Dermis microvascular lymphatic vessel endothelial cell (primary cell): ENCODE measurements around the gene GPS2. TPM values are rescaled to one million over a fixed set of nuclear protein-coding genes. Genes with fewer than 3 reads are reported as not detected.
"Not testable (repeated sequence)": the region's sequence is repeated elsewhere in the genome, so short reads cannot be mapped to it uniquely, and the experiment has no call there.

Experiments used
- DNase-seq, 2 donors: peaks; one replicate each; pipeline versions ENCODE4 v3.0.0 to v3.0.0-alpha.2; 2010; ENCODE audit warnings: low read depth in 2 of 2
- total RNA-seq: library from RNA; depleted of rRNA; stranded (reverse); fragments of >200 nt; gene quantifications from 2 replicates; pipeline ENCODE4 v1.2.1, GENCODE V29; 2014

Gene GPS2
- total RNA-seq, 1 donor from 2014 or later, result 19.1 TPM

DNA sequence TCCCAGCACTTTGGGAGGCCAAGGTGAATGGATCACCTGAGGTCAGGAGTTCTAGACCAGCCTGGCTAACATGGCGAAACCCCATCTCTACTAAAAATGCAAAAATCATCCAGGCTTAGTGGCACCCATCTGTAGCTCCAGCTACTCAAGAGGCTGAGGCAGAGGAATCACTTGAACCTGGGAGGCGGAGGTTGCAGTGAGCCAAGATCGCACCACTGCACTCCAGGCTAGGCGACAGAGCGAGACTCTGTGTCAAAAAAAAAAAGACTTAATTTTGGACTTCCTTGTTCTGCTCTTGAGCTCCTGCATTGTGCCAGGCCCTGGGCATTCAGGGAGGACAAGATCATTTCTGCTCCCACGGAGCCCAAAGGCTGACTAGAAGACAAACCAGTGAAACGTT, 22.4 kb upstream of the GPS2 start:
- not testable (repeated sequence) for DNase-seq

DNA sequence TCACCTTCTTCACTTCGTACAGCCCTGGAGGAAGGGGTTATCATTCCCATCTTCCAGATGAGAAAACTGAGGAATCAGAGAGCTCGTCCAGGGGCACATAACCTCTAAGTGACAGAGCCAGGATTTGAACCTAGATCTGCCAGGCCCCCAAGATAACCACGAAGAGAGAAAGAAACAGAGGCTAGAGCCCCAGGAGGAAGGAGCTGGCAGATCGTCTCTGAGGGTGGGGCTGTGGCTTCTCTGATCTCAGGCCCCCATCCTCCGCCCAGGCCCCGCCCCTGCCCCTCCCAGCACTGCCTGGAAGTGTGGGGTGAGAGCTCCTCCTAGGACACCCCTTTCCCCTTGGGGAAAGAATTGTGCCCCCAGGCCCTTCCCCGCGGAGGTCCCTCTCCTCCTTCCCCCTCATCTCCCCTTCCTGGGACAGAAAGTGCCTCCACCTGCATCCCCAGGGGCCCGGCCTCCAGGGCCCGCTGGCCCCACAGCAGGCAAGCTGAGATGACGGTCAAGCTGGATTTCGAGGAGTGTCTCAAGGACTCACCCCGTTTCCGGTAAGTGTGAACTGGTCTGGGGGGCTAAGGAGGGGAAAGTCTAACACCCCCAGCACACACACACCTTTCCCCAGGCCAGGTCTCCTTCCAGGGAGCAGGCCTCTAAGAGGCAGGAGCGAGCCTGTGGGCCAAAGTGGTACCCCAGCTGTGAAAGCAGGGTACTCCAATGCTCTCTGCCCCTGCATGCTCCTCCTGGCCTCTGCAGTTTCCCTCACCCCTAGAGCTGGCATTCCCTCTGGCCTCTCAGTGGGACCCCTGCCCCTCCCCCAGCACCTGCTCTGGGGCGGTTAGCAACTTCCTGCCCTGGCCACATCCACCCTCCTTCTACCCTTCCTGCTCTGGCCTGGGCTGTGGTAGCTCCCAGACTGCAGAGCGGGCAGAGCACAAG, 21.3 kb upstream of the GPS2 start, which contains the start of gene ACAP1:
TSS of gene ACAP1 (plus strand) at position 290 of the 936 bp plus-strand sequence. CDS start at position 496, 206 bp downstream.
- DNase-seq, result no peak

DNA sequence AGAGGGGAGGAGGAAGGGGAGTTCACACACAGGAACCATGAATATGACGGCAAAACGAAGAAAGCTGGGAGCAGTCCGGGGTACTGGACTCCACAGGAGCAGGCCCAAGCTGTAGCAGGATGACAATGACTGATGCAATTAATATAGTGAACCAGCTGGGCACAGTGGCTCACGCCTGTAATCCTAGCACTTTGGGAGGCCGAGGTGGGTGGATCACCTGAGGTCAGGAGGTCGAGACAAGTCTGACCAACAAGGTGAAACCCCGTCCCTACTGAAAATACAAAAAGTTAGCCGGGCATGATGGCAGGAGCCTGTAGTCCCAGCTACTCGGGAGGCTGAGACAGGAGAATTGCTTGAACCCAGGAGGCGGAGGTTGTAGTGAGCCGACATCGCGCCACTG, 20.6 kb upstream of the GPS2 start:
- DNase-seq, result not testable (repeated sequence)

DNA sequence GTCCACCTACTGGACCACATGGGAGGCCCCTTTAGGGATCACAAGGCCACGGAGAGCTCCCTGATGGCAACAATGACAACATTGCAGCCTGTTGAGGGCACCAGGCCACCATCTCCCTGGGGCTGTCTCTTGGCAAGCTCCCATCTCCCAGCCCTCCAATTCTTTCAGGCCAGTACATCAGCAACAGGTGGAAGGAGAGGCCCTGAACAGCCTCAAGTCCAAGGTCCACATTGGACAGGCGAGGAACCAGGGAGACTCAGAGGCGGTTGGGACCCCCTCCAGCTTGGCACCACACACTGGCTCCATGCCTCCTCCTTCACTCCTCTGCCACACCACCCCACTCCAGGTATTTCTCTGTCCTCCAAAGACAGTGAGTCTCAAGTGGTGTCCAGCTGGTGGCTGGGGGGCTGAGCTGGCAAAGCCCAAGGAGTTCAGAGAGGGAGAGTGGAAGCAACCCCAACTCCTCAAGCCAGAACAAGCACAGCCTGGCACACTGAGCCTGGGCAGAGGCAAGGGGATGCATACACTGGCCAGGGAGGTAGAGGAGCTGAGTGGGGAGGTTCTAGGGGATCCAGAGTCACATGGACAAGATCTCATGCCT, 19.9 kb upstream of the GPS2 start:
- no peak for DNase-seq

DNA sequence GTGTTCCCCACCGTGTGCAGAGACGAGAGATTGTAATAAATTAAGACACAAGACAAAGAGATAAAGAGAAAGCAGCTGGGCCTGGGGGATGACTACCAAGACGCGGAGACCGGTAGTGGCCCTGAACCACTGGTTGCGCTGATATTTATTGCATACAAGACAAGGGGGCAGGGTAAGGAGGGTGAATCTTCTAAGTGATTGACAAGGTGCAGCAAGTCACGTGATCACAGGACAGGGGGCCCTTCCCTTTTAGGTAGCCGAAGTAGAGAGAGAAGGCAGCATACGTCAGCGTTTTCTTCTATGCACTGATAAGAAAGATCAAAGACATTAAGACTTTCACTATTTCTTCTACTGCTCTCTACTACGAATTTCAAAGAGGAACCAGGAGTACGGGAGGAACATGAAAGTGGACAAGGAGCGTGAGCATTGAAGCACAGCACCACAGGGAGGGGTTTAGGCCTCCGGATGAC, 17.5 kb upstream of the GPS2 start:
- not testable (repeated sequence) for DNase-seq

DNA sequence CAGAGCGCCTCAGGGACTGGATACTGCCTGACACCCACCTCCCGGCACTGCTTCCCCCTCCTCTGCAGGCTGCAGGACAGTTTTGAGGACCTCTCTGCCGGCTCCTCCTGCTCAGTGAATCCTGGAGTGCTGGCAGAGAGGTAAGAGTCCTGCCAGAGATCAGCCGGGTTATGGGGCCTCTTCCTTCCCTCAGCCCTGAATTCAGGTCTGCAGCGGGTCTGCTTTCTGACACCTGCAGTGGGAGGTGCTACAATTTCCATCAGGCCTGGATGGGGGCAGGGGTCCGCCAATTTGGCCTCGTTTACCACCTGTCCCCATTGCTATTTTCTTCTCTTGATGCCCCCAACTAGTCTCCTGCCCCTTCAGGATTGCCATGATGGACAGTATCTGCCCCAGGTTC, 17.0 kb upstream of the GPS2 start:
- no peak for DNase-seq

DNA sequence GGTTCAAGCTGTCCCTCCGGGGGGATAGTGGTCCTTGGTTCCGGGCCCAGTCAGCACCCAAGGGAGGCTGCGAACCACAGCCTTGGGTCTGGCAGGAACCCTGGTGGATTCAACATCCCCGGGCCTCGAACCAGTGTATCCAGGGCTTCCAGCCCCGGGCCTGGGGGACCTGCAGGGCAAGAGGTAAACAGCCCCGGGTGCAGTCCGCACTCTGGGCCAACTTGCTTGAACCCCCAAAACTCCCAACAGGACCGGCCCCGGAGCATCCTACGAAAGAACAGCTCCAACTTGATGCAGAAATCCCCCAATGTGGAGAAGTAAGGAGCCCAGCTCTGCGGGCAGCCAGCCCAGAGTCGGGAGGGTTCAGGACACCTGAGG, 15.5 kb upstream of the GPS2 start:
- no peak for DNase-seq

DNA sequence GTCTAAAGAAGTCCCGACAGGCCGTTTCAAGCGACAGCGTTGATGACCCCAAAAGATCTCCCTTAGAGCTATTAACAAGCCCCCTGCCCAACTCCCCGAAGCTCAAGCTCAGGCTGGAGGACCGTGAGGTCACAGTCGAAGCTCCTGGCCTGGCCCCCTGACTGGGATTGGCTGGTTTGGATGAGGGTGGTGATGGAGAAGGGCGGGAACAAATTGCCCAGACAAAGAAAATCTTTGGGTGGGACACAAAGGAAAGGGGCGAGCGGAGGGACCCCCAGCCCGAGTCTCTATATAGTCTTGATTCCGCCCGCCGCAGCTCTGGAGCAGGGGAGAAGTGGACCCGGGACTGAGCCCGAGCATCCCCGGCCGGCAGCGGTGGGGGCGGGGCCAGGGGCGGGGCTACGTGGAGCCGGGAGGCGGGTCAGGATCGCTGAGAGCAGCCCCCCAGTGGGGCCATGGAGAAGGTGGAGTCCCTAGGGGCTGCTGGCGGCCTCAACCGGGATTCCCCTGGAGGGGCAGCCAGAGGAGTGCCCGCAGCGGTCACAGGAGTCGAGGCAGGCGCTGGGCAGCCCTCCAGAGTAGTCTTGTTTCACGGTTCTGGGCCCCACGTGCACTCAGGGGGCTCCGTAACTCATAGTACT, 15.0 kb upstream of the GPS2 start:
- DNase-seq, result peak in 1 of 2 donors; percentile 82

DNA sequence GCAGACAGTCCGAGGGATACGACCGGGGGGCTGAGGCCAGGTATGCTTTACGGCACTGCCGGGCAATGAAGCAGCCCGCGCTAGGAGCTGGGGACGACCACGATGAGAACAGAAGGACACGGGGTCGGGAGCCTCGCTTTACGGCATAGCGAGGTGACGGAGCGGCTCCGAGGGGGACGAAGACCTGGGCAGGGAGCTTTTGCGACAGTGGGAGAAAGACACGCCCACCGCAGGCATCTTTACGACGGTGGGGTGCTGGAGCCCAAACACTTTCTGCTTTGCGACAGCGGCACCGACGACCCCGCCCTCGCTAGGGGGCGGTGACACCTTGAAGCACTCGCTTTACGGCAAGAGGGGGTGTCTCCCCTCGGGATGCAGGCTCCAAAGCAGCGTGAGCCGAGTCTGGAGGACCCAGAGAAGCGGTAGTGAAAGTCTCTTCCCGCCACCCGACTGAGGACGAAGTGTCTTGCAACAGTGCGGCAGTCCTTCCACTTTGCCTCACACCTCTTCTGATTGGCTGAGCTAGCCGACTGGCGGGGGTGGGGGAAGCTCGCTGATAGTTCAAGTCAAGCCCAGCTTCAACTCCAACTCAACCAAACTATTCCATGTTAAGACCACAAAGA, 14.3 kb upstream of the GPS2 start:
- peak; percentile 98 to 99 for DNase-seq

DNA sequence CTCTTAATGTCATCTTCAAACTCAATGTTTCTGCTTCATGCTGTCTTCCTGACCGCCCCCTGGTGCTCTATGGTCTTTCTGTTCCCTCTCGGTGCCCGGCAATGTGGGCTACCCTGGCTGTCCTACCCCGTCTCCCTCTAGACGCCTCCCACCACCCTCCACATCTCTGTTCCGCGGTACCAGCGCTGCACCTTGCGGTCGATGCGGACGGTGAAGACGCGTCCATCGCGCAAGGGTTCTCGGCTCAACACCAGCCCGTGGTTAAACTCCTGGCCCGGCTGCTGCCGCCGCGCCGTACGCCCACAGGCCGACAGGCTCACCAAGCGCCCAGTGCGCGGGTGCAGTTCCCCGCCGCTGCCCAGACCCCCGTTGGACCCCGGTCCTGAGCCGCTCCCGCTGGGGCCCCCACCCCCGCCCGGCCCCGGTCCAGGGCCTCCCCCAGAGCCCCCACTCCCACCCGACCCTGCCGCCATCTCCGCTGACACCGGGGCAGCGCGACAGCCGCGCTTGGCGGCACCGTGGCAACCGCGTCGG, 13.7 kb upstream of the GPS2 start, which contains the start of gene NEURL4:
TSS of gene NEURL4 (minus strand) at position 496 of the 534 bp plus-strand sequence. CDS start at position 473, 23 bp downstream.
- no peak for DNase-seq

DNA sequence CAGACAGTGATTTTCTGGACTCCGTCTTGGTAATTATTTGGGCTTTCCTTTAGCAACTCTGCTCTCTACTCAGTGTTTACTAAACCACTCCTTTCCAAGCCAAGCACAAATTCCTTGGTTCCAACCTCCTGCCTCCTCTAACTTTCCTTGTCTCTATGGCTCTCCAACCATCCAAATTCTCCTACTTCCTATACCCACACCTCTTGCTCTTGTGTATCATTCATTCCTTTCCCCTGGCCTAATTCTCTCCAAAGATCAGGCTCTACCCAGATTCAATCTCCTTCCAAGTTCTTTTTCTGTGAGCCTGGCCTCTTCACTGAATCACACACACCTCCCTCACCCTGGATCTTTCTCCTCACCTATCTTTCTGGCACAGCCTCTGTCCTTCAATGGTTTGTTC, 12.8 kb upstream of the GPS2 start:
- no peak for DNase-seq

DNA sequence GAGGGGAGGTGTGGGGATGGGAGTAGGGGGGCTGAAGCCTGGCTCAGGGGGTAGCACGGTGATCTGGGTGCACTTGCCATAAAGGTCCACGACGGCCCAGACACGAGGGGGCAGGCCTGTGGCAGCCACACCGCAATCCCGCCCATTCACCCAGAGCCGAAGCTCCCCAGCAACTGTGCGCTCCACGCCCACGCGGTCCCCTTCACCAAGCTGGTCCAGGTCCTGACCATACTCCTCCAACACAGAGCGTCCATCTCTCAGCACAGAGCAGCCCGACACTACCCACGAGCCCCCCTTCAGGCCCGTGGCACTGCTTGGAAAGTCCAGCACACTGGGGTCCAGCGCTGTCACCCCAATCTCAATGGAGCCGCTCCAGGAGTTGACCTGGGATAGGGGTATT, 12.3 kb upstream of the GPS2 start:
- no peak for DNase-seq

DNA sequence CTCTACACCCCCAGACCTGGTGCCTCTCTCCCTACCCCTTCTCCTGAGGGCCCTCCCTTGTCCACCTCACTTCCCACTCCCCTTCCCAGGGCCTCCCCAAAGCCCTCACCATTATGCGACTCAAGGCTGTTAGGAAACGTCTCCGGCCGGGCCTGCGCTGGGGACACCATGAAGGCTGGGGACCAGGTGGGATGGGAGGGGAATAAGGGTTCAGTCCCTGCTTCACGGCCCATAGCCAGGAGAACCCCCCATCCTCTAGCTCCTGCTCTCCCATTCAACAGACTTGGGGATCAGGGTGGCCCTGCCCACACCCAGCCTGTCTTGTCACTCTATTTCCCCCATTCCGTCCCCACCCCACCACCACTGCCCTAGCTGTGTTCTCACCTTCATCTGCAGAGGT, 11.9 kb upstream of the GPS2 start:
- DNase-seq, result no peak

DNA sequence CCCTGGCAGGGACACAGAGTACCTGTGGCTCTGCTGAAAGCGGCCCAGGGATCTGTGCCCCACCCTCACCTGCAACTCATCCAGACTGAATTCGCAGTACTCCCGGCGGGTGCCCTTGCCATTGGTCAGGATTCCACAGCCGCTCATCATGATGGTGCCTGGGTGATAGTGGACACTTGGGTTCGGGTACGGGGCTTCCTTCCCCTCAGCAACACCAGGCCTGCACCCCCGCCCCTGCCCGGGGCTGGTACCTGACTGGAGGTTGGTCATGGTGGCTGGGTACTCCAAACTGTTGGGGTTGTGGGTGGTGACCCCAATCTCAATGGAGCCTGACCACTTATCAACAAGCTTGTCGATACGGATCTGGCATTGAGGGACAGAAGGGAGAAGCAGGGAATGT, 11.0 kb upstream of the GPS2 start:
- DNase-seq, result no peak

DNA sequence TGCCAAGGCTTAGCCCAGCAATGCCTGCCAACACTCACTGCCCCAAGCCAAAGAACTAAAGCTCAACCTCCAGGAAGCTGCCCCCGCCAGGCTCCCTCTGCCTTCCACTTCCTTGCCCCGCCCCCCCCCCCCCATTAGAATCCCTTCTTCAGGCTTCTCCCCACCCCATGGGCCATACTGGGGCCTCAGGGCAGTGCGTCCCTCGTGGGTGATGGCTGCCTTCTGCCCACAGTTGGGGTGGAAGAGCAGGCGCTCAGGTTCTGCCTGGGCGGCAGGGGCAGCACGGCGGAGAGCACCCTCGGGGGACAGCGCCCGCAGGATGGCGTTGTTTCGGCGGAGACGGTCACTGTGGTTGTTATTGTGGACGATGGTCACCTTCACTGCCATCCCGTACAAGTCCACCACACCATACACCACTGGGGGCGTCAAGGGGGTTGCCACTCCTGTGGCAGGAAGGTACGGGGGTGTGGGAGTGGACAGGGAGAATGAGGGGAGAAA, 9.9 kb upstream of the GPS2 start:
- no peak for DNase-seq

DNA sequence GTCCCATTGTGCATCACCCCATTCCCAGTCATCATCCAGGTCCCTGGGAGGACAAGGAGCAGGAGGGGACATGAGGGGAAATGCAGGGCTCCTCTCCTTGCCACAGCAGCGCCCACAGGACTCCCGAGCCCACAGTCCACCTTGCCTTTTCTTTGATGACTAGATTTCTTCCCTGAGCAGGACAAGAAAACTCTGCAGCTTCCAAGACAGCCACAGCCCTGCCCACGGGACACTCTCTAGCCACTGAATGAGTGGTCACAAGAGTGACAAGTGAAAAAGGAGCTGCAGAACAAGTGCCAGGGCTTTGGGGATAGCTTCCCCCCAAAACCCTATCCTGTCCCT, 9.2 kb upstream of the GPS2 start:
- no peak for DNase-seq

DNA sequence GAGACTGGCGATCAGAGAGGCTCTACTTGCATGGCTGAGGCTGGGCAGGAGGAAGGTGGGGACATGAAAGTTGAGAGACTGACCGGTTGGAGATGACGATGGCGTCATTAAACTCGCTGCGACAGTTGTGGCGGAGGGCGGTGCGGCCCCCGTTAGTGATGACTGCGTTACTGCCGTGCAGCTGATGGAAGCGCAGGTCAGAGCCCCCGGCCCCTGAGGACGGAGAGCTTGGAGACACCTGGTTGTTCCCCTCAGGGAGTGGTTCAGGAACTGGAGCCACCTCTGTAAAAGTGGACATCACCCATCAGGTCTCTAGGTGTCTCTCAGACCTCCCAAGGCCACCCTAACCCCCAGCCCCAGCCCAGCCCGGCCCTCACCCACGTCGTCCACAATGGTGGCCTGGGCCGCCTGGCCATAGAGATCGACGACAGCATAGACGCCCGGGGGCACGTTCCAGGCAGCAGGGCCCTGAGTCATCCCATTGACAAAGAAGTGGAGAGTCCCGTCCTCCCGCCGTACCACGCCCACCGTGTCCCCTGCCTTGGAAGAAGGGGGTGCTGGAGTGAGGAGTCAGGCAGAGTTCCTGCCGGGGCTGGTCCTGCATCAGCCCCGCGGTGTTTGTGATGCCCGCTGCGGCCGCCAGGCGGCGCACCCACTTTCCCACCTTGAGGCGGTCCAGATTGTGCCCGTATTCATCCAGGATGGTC, 8.7 kb upstream of the GPS2 start:
- peak in 1 of 2 donors; percentile 41 for DNase-seq

DNA sequence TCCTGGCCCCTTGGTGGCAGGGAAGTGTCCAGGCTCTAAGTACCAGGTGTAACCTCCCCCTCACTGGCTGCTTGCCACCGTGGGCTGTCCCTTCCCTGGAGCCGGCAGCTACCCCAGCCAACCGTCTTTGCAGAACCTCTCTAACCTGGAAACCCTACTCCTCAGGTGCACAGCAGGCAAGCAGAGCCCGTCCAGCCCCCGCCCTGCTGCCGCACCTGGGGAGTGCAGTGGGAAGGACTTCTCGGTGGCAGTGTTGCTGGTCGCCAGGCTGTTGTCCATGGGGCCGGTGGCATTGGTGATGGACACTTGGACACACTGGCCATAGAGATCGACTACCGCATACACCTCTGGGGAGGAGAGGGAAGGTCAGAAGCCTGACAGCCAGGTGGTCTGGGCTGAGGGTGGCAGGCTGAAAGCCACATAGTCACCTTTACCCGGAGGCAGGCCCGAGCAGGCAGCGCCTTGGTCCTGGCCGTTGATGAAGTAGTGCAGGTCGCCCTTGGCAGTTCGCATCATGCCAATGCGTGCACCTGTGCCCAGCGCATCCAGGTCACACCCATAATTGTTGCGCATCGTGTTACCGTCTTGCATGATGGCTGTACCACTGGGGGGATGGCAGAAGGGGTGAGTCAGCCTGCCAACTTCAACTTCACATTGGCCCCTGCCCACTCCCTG, 7.5 kb upstream of the GPS2 start:
- no peak for DNase-seq

DNA sequence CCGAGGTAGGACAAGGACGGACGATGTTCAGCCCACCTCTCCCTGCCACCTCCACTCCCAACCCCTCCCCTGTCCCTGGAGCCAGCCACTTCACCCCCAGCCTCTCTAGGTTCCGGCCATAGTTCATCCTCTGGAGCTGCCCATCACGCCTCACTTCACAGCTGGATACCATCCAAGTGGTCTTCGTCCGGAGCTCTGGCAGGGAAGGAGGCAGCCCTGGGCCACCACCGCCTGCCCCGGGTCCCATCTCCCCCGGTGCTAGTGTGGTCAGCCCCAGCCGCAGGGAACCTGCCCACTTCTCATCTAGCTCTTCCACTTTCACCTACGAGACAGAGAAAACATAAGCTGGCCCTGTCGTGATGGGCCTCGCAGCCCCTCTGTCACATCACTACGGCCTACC, 6.3 kb upstream of the GPS2 start:
- no peak for DNase-seq
